HepG2 (cell line): Measurements from ENCODE around the gene MAP3K2. TPM values are rescaled to one million over a fixed set of nuclear protein-coding genes. Genes with fewer than 3 reads are reported as not detected.

Source experiments
- EZH2 ChIP-seq: conservative IDR thresholded peaks from 2 replicates; pipeline ENCODE4 v1.6.1; 2012; ENCODE audit warnings: mild to moderate bottlenecking, low read depth, low read length, moderate library complexity
- HHEX ChIP-seq: IDR thresholded peaks from 2 replicates; pipeline ENCODE4 v1.6.1; 2016; ENCODE audit warnings: control low read depth
- ISL2 ChIP-seq: sonication (generic); formaldehyde crosslinking; IDR thresholded peaks from 2 replicates; pipeline ENCODE4 v1.5.0; 2020; ENCODE audit warnings: missing genetic modification reagents
- KDM5B ChIP-seq: sonication (generic); formaldehyde crosslinking; IDR thresholded peaks from 2 replicates; pipeline ENCODE4 v1.4.0; 2020; ENCODE audit warnings: missing genetic modification reagents, mild to moderate bottlenecking, borderline replicate concordance
- MIXL1 ChIP-seq: IDR thresholded peaks from 2 replicates; pipeline ENCODE4 v1.6.1; 2016
- NFATC3 ChIP-seq: sonication (generic); formaldehyde crosslinking; IDR thresholded peaks from 2 replicates; pipeline ENCODE4 v1.5.1; 2020; ENCODE audit warnings: mild to moderate bottlenecking, missing genetic modification reagents
- RAD51 ChIP-seq: fragments of 450-650 bp; IDR thresholded peaks from 2 replicates; pipeline ENCODE4 v1.6.1; 2016; ENCODE audit warnings: borderline replicate concordance
- ZFP36L2 ChIP-seq: sonication (generic); formaldehyde crosslinking; IDR thresholded peaks from 2 replicates; pipeline ENCODE4 v1.4.0; 2020; ENCODE audit warnings: missing genetic modification reagents
- ZKSCAN8 ChIP-seq: IDR thresholded peaks from 2 replicates; pipeline ENCODE4 v1.6.1; 2016; ENCODE audit warnings: borderline replicate concordance, missing genetic modification reagents, missing compliant biosample characterization
- polyA plus RNA-seq, 8 experiments: library from polyadenylated mRNA; depleted of rRNA in 3 of 8; stranded (reverse) in 7 of 8; unstranded in 1 of 8; fragments of >200 nt; fragmentation: Illumina TruSeq in 4 of 8; extraction: Trizol in 4 of 8; gene quantifications; 2 replicates each; pipeline versions ENCODE4 v1.2.1 to v1.2.3, GENCODE V29; 2011 to 2016; ENCODE audit warnings: low read depth in 4 of 8, missing spikeins in 1 of 8, mixed read lengths in 1 of 8; ENCODE audit not compliant: insufficient read depth in 1 of 8
- total RNA-seq, 5 experiments: library from RNA; depleted of rRNA; stranded (reverse); fragments of >200 nt; fragmentation: Illumina TruSeq; extraction: Trizol; gene quantifications; 2 replicates each; pipeline ENCODE4 v1.2.3, GENCODE V29; 2016; ENCODE audit warnings: low read depth in 1 of 5
- TF ChIP-seq, protein P1 (sequence below): IDR thresholded peaks from 2 replicates; pipeline ENCODE4 v1.4.0; 2020; ENCODE audit warnings: mild to moderate bottlenecking, missing genetic modification reagents
- TF ChIP-seq, protein P2 (sequence below): sonication (generic); formaldehyde crosslinking; IDR thresholded peaks from 2 replicates; pipeline ENCODE4 v1.4.0; 2020; ENCODE audit warnings: missing genetic modification reagents
- TF ChIP-seq, protein P3 (sequence below): IDR thresholded peaks from 2 replicates; pipeline ENCODE4 v1.6.1; 2016
- TF ChIP-seq, protein P4 (sequence below): sonication (generic); formaldehyde crosslinking; IDR thresholded peaks from 2 replicates; pipeline ENCODE4 v1.8.1; 2023; ENCODE audit warnings: mild to moderate bottlenecking, missing genetic modification reagents
- TF ChIP-seq, protein P5 (sequence below): sonication (generic); formaldehyde crosslinking; IDR thresholded peaks from 2 replicates; pipeline ENCODE4 v1.8.1; 2023; ENCODE audit warnings: missing genetic modification reagents, inconsistent platforms, borderline replicate concordance
- TF ChIP-seq, protein P6 (sequence below): sonication (generic); formaldehyde crosslinking; IDR thresholded peaks from 2 replicates; pipeline ENCODE4 v1.5.0; 2020; ENCODE audit warnings: mild to moderate bottlenecking, missing genetic modification reagents
- TF ChIP-seq, protein P7 (sequence below): sonication (generic); formaldehyde crosslinking; IDR thresholded peaks from 2 replicates; pipeline ENCODE4 v1.4.0; 2020; ENCODE audit warnings: missing genetic modification reagents

Gene MAP3K2
- total and polyA plus RNA-seq, 2 of the 13 experiments (the other 11 are each of a cell fraction or from before 2014, with no cell fraction given), result 12.2 to 37.2 TPM

DNA sequence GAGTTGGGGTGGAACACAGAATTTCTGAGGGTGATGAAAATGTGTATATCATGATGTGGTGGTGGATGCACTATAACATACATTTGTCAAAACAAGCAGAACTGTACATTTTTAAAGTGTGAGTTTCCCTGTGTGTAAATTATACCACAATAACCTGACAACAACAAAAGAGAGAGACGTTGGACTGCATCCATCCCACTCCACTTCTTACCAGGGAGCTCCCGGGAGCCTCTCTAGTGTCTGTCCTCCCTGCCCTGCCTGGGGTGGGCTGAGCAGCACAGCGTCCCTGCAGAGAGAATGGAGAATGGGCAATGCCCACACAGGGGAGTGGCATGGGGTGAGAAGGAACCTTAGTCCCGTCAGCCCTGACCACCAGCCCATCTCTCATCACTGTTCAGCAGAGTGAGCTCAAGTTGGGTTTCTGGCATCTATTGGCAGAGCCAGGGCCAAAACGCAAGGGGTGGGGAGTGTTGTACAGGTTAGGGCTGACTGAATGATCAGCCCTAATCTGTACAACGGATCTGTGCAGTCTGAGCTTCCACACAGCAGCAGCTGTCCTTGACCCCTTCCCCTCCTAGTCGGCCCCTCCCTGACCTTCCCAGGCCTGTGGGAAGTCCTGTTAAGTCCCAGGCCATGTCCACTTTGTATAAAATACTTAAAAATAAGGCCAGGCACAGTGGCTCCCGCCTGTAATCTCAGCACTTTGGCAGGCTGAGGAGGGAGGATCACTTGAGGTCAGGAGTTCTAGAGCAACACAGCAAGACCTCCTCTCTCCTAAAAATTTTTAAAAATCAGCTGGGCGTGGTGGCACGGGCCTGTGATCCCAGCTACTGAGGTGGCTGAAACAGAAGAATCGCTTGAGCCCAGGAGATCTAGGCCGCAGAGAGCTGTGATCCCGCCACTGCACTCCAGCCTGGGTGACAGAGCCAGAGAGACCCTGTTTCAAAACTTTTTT, 27.1 kb upstream of the MAP3K2 start (continued):
- TF ChIP-seq, protein P1, sequence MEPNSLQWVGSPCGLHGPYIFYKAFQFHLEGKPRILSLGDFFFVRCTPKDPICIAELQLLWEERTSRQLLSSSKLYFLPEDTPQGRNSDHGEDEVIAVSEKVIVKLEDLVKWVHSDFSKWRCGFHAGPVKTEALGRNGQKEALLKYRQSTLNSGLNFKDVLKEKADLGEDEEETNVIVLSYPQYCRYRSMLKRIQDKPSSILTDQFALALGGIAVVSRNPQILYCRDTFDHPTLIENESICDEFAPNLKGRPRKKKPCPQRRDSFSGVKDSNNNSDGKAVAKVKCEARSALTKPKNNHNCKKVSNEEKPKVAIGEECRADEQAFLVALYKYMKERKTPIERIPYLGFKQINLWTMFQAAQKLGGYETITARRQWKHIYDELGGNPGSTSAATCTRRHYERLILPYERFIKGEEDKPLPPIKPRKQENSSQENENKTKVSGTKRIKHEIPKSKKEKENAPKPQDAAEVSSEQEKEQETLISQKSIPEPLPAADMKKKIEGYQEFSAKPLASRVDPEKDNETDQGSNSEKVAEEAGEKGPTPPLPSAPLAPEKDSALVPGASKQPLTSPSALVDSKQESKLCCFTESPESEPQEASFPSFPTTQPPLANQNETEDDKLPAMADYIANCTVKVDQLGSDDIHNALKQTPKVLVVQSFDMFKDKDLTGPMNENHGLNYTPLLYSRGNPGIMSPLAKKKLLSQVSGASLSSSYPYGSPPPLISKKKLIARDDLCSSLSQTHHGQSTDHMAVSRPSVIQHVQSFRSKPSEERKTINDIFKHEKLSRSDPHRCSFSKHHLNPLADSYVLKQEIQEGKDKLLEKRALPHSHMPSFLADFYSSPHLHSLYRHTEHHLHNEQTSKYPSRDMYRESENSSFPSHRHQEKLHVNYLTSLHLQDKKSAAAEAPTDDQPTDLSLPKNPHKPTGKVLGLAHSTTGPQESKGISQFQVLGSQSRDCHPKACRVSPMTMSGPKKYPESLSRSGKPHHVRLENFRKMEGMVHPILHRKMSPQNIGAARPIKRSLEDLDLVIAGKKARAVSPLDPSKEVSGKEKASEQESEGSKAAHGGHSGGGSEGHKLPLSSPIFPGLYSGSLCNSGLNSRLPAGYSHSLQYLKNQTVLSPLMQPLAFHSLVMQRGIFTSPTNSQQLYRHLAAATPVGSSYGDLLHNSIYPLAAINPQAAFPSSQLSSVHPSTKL (CRISPR knock-in tag), result peak; percentile 88
- peak; percentile 77; the same call in 1 of the 2 replicates for TF ChIP-seq ZKSCAN8 (CRISPR knock-in tag)
- no peak for TF ChIP-seq NFATC3 (CRISPR knock-in tag)
- TF ChIP-seq HHEX, result no peak
- TF ChIP-seq RAD51, result no peak
- TF ChIP-seq ZFP36L2 (CRISPR knock-in tag), result no peak
- TF ChIP-seq, protein P2, sequence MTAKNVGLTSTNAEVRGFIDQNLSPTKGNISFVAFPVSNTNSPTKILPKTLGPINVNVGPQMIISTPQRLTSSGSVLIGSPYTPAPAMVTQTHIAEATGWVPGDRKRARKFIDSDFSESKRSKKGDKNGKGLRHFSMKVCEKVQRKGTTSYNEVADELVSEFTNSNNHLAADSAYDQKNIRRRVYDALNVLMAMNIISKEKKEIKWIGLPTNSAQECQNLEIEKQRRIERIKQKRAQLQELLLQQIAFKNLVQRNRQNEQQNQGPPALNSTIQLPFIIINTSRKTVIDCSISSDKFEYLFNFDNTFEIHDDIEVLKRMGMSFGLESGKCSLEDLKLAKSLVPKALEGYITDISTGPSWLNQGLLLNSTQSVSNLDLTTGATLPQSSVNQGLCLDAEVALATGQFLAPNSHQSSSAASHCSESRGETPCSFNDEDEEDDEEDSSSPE (CRISPR knock-in tag), result no peak
- TF ChIP-seq, protein P3, sequence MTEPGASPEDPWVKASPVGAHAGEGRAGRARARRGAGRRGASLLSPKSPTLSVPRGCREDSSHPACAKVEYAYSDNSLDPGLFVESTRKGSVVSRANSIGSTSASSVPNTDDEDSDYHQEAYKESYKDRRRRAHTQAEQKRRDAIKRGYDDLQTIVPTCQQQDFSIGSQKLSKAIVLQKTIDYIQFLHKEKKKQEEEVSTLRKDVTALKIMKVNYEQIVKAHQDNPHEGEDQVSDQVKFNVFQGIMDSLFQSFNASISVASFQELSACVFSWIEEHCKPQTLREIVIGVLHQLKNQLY (CRISPR knock-in tag), result no peak
- TF ChIP-seq, protein P4, sequence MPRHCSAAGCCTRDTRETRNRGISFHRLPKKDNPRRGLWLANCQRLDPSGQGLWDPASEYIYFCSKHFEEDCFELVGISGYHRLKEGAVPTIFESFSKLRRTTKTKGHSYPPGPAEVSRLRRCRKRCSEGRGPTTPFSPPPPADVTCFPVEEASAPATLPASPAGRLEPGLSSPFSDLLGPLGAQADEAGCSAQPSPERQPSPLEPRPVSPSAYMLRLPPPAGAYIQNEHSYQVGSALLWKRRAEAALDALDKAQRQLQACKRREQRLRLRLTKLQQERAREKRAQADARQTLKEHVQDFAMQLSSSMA (CRISPR knock-in tag), result no peak
- TF ChIP-seq, protein P5, sequence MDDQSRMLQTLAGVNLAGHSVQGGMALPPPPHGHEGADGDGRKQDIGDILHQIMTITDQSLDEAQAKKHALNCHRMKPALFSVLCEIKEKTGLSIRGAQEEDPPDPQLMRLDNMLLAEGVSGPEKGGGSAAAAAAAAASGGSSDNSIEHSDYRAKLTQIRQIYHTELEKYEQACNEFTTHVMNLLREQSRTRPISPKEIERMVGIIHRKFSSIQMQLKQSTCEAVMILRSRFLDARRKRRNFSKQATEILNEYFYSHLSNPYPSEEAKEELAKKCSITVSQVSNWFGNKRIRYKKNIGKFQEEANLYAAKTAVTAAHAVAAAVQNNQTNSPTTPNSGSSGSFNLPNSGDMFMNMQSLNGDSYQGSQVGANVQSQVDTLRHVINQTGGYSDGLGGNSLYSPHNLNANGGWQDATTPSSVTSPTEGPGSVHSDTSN (CRISPR knock-in tag), result no peak
- peak; percentile 57 for TF ChIP-seq ISL2 (CRISPR knock-in tag)
- TF ChIP-seq, protein P6, sequence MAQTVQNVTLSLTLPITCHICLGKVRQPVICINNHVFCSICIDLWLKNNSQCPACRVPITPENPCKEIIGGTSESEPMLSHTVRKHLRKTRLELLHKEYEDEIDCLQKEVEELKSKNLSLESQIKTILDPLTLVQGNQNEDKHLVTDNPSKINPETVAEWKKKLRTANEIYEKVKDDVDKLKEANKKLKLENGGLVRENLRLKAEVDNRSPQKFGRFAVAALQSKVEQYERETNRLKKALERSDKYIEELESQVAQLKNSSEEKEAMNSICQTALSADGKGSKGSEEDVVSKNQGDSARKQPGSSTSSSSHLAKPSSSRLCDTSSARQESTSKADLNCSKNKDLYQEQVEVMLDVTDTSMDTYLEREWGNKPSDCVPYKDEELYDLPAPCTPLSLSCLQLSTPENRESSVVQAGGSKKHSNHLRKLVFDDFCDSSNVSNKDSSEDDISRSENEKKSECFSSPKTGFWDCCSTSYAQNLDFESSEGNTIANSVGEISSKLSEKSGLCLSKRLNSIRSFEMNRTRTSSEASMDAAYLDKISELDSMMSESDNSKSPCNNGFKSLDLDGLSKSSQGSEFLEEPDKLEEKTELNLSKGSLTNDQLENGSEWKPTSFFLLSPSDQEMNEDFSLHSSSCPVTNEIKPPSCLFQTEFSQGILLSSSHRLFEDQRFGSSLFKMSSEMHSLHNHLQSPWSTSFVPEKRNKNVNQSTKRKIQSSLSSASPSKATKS (CRISPR knock-in tag), result no peak
- TF ChIP-seq EZH2, result no peak
- TF ChIP-seq, protein P7, sequence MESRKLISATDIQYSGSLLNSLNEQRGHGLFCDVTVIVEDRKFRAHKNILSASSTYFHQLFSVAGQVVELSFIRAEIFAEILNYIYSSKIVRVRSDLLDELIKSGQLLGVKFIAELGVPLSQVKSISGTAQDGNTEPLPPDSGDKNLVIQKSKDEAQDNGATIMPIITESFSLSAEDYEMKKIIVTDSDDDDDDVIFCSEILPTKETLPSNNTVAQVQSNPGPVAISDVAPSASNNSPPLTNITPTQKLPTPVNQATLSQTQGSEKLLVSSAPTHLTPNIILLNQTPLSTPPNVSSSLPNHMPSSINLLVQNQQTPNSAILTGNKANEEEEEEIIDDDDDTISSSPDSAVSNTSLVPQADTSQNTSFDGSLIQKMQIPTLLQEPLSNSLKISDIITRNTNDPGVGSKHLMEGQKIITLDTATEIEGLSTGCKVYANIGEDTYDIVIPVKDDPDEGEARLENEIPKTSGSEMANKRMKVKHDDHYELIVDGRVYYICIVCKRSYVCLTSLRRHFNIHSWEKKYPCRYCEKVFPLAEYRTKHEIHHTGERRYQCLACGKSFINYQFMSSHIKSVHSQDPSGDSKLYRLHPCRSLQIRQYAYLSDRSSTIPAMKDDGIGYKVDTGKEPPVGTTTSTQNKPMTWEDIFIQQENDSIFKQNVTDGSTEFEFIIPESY, result no peak; the same call in 1 of the 2 replicates
- TF ChIP-seq MIXL1 (CRISPR knock-in tag), result peak; percentile 49; the same call in 1 of the 2 replicates
- no peak for TF ChIP-seq KDM5B
